Measurements from ENCODE around the gene AGFG1.
"Not testable (repeated sequence)": the region's sequence is repeated elsewhere in the genome, so short reads cannot be mapped to it uniquely, and the experiment has no call there.

Gene AGFG1

GRCh38 chr2:227503433-227504406, 31.8 kb downstream of the AGFG1 start:
- DNase-seq: peak; percentile 69

DNA sequence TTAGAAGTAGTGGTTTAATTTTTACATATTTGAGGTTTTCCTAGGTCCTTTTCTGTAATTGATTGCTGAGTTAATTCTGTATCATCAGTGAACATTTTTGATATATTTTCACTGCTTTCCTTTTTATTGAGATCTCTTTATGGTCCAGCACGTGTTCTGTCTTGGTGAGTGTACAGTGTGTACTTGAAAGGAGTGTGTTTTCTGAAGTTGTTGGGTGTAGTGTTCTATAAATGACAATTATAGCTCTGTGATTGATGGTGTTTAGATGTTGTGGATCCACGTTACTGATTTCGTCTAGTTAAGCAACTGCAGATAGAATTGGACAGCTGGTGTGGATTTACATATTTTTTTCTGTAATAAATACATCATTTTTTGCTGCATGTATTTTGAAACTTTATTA, 32.7 kb downstream of the AGFG1 start:
- DNase-seq: no peak

DNA sequence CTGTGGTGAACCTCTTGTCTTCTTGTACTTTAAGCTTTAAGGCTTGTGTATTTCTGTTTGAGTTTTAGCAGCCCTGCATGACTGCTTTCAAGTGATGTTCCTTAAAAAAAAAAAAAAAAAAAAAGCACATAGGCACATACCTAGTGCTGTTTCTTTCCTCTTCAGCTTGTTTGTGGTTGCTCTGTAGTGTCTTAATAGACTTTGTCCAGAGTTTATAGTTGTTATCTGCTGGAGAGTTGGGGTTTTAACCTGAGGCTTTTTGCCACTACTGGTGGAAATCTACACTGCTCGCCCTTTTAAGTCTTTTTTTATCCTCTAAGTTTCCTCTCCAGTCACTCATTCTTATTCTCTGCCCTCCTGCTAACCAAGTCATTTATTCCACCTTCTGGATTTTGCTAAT, 34.5 kb downstream of the AGFG1 start:
- DNase-seq: no peak

DNA sequence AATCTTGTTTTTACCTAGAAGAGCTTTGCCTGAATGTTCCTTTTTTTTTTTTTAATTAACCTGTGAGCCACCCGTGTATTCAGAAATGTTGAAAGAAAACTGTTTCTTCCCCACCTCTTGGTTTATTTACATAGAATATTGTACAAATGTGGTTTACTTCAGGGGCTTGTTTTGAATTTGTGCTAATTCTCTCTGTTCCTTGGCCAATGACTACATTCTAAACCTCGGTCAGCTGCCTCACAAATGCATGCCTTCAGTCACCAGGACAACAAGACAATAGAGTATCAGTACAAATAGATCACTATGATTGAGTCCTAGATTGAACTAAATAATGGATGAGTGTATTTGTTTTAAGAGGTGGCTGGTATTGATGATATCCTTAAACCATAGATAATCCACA, 36.0 kb downstream of the AGFG1 start:
- DNase-seq: no peak

DNA sequence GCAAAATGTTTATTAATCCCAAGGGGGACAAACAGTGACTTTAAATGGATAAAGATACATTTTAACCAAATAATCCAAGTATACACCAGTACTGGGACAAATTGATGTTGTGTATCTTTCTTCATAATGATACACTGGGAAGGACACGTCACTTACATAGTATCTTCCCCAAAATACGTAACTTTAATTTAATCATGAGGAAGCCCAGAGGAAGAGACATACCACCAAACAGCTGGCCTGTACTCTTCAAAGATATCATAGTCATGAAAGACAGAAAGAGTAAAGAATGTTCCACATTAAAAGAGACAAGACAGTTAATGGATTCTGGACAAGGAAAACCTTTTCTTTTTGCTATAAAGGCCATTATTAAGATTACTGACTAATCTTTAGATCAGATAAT, 37.1 kb downstream of the AGFG1 start:
- no peak for DNase-seq

- DNase-seq: peak; percentile 80
These were observed 38.1 kb downstream of the AGFG1 start for GRCh38 chr2:227509824-227510619.

DNA sequence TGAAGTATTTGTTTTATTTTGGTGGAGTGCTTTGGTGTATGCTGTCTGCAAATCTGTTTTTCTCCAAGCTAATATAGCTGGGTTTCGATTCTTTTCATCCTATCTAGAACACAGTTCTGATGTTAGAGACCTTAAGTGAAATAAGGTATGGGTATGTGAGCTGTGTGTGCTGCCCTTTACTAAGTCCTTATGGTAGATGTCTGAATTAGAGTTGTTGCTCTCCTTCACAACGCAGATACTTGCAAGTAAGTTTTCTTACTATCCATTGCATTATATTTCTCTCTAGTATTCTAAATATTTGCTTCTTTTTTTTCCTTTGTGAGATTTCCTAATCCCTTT, 38.6 kb downstream of the AGFG1 start:
- no peak for DNase-seq

DNA sequence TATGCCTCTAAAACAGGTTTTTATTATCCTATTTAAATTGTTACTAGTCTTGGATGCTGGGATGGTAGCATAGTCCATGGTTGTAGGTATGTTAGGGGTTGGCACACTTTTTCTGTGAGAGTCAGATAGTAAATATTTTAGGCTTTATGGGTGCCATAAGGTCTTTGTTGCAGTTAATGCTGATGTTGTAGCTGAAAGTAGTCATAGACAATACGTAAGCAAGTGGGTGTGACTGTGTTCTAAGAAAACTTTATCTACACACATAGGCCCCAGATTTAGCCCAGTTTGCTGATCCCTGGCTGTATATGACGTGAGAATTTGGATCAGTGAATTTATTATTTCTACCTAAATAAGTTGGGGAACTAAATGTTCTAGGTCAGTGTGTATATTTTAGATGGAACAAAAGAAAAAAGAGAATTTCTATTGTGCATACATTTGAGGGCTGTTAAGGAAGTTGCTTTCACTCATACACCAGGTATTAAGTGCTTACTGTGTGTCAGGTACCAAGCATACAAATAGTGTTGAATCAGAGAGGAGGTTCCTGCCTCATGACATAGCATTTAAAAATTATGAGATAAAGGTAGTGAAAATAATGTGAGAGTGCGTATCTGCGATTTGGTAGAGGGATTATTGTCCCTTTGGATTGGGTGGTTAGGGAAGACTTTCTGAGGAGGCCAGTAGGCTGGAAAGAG, 39.4 kb downstream of the AGFG1 start:
- DNase-seq: no peak

GRCh38 chr2:227511955-227512354, 40.0 kb downstream of the AGFG1 start:
- DNase-seq: no peak

- DNase-seq: peak; percentile 53
These were observed 41.2 kb downstream of the AGFG1 start for GRCh38 chr2:227513113-227513512.

GRCh38 chr2:227515742-227516141, 43.8 kb downstream of the AGFG1 start:
- no peak for DNase-seq

DNA sequence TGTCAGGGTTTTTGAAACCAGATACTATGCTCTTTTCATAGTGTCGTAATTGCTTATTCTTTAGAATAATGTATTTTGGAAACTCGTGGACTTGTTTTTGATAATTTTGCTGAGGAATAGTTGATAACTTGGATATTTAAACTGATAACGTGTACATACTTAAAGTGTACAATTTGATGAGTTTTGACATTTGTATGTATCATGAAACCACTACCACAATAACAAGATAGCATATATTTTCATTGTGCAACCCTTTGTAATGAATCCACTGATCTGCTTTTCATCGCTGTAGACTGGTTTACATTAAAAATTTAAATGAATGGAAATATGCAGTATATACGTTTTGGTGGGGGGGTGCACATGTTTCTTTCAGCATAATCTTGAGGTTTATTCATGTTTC, 45.8 kb downstream of the AGFG1 start:
- DNase-seq: no peak

DNA sequence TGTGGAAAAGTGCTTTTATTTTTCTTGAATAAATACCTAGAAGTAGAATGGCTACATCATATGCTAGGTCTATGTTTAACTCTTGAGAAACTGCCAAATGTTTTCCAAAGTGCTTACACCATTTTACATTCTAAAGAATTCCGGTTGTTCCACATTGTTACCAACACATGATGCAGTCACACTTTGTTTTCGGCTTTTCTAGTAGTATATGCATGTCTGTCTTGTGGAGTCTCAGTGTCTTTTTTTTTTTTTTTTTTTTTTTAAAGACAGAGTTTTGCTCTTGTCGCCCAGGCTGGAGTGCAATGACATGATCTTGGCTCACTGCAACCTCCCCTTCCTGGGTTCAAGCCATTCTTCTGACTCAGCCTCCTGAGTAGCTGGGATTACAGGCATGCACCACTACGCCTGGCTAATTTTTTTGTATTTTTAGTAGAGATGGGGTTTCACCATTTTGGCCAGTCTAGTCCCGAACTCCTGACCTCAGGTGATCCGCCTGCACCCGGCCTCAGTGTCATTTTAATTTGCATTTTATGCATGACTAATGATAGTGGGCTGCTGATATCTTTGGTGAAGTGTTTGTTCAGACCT, 46.4 kb downstream of the AGFG1 start:
- DNase-seq: not testable (repeated sequence)

DNA sequence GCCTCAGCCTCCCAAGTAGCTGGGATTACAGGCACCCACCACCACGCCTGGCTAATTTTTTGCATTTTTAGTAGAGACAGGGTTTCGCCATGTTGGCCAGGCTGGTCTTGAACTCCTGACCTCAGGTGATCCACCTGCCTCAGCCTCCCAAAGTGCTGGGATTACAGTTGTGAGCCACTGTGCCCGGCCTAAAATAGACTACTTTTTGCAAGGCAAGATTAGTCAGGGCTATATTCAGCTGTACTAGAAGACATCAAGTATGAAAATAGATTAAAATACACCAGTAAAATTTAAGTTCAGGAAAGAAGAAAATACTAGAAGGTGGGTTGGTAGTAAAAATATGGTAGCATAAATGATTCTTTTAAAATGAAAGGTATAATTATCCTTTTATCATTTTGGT, 49.2 kb downstream of the AGFG1 start:
- DNase-seq: not testable (repeated sequence)

DNA sequence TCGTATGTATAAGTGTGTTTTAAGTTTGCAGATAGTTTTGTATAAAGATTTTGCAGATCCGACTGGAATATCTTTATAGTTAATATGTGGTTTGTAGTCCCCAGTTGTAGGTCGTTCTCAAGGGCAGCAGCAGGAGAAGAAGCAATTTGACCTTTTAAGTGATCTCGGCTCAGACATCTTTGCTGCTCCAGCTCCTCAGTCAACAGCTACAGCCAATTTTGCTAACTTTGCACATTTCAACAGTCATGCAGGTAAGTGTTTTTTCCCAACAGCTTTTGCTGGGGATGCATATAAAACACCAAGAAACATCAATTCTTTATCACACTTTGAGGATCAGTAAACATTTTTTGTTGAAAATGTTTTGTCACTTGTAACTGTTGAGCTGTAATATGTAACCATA, 52.7 kb downstream of the AGFG1 start:
- no peak for DNase-seq

DNA sequence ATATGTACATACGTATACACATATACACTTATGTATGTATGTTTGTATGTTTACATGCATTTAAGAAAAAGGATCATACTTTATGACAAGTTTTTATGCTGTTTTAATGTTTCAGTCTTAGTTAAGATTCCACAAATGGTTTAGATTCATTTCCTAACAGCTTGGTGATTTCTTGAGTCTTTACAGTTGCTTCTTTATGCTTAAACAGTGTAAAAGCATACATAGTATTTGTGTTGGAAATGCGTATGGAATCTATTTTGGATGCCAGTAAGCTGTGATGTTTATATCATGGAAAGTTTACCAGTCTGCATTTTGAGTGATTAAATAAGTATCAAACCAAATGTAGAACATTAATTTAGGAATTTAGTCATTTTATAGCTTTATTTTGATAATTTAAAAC, 55.4 kb downstream of the AGFG1 start:
- no peak for DNase-seq

DNA sequence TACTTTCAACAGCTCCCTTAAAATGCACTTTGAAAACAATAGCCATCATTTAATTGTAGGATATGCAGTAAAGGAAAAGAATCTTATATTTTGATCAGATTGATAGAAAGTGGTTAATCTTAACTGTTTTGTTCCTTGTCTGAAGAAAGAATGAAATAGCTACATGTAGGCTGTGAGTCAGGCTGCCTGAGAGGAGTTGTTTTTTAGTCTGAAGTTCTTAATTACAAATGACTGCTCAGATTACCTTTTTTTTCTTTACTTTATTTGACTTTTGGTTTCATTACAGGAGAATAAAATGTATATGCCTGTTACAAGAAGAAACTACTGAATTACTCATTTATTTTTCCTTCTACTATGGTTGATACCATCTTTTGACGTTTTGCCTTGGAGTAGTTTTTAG, 56.8 kb downstream of the AGFG1 start:
- no peak for DNase-seq

- no peak for DNase-seq
These were observed 57.9 kb downstream of the AGFG1 start for GRCh38 chr2:227529871-227530270.

DNA sequence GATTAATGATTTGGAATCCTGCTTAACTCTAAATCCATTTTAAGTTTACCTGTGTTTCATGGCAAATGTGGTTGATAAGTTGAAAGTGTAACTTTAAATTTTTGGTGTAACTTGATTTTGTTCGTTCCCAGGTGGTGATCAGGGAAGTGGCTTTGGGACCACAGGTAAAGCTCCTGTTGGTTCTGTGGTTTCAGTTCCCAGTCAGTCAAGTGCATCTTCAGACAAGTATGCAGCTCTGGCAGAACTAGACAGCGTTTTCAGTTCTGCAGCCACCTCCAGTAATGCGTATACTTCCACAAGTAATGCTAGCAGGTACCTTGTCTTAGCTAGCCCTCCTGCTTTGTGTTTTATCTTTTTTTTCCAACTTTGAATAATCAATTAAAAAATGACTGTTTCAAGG, 62.8 kb downstream of the AGFG1 start:
- DNase-seq: no peak

DNA sequence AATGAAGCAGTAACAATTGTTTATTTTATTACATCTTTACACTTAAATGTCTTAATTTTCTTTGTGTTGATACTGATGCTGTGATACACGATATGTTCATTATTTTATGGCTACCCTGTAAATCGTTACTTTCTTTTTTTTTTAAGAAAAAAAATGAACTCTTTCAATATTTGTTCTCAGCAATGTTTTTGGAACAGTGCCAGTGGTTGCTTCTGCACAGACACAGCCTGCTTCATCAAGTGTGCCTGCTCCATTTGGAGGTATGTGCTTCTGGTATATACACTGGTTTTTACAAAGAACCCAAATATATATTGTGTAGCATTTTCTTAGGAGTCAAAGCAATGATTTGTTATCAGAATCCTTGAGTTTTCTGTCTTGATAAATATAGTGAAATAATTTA, 64.5 kb downstream of the AGFG1 start:
- no peak for DNase-seq

- no peak for DNase-seq
These were observed 67.6 kb downstream of the AGFG1 start for GRCh38 chr2:227539465-227539956.

GRCh38 chr2:227540352-227540751, 68.4 kb downstream of the AGFG1 start:
- DNase-seq: not testable (repeated sequence)

DNA sequence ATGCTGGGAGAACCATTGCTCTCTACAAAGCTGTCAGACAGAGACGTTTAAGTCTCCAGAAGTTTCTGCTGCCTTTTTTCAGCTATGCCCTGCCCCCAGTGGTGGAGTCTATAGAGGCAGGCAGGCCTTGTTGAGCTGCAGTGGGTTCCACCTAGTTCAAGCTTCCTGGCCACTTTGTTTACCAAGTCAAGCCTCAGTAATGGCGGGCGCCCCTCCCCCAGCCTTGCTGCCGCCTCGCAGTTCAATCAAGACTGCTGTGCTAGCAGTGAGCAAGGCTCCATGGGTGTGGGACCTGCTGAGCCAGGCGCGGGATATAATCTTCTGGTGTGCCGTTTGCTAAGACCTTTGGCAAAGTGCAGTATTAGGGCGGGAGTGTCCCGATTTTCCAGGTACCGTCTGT, 74.0 kb downstream of the AGFG1 start:
- DNase-seq: peak; percentile 55
